ENCODE results near the gene TET3.

DNA sequence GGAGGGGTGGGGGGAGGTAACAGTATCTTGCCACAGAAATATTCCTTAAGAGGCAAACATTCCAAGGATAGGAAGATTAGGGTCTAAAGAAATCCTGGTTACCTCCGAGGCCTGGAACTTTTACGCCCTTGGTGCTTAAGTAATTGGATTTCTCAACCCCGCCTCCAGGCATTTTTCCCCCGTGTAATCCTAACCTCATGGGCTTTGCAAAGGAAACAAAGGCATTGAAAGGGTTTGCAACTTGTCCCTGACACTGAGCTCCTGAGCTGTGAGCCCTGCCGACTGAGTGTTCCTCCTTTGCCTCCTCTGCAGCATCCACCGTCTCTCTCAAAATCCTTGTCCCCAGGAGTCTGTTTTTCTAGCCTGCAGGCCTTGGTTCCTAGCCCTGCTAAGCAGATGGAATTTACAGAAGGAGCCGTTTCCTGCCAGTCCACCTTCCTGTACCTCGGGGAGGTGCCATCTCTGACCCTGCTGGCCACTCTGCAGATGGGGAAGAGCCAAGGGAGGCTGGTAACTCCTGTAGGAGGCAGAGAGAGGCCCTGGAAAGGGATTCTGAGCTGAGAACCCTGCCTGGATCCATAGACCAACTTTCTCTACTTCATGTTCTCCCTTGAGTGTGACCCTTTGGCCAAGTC is 24.2 kb downstream of the TET3 start:
- no peak for TF ChIP-seq SUZ12 (IDR thresholded peaks at IDR 0.05; ENCODE audit: extremely low read depth, insufficient read depth, insufficient read length)
- no peak for TF ChIP-seq ZNF274 (IDR thresholded peaks at IDR 0.05; ENCODE audit: low read depth, low read length)
- no peak for TF ChIP-seq YY1 (IDR thresholded peaks at IDR 0.05; ENCODE audit: insufficient read depth, insufficient read length)

All from NT2/D1 (cell line).